HCT116 (cell line): ENCODE results near the gene TNRC6A.

ENCODE experiments used
- CEBPB ChIP-seq: IDR thresholded peaks from 2 replicates; pipeline ENCODE4 v1.6.1; 2012; ENCODE audit warnings: low read depth
- CTCF ChIP-seq, 3 experiments: fragments of 200-600 bp in 1 of 3; sonication (generic) in 1 of 3; IDR thresholded peaks in 2 of 3; conservative IDR thresholded peaks in 1 of 3; 2 replicates each; pipeline ENCODE4 v1.5.1; 2012 to 2017; ENCODE audit warnings: low read depth in 2 of 3, low read length in 2 of 3, antibody characterized with exemption in 1 of 3, borderline replicate concordance in 1 of 3, control low read depth in 1 of 3, mild to moderate bottlenecking in 1 of 3, mixed read lengths in 1 of 3, mixed run types in 1 of 3, moderate library complexity in 1 of 3; ENCODE audit not compliant: insufficient read depth in 1 of 3
- EZH2 ChIP-seq: fragments of 200-600 bp; sonication (generic); IDR thresholded peaks from 2 replicates; pipeline ENCODE4 v1.6.1; 2017; ENCODE audit warnings: antibody characterized with exemption, mixed run types
- EZH2phosphoT487 ChIP-seq: fragments of 200-600 bp; IDR thresholded peaks from 2 replicates; pipeline ENCODE4 v1.6.1; 2018; ENCODE audit warnings: antibody characterized with exemption, borderline replicate concordance
- MAX ChIP-seq: IDR thresholded peaks from 2 replicates; pipeline ENCODE4 v1.6.1; 2012
- POLR2A ChIP-seq: IDR thresholded peaks from 2 replicates; pipeline ENCODE4 v1.7.0; 2011; ENCODE audit warnings: borderline replicate concordance; ENCODE audit not compliant: insufficient read depth, insufficient read length; ENCODE audit errors: extremely low read depth
- REST ChIP-seq: IDR thresholded peaks from 2 replicates; pipeline ENCODE4 v1.6.1; 2012; ENCODE audit warnings: low read depth
- SIN3A ChIP-seq: IDR thresholded peaks from 2 replicates; pipeline ENCODE4 v1.6.1; 2012; ENCODE audit warnings: low read depth
- SP1 ChIP-seq: IDR thresholded peaks from 2 replicates; pipeline ENCODE4 v1.6.1; 2012; ENCODE audit warnings: low read depth
- SRF ChIP-seq: IDR thresholded peaks from 2 replicates; pipeline ENCODE4 v1.6.1; 2012; ENCODE audit warnings: low read depth
- TCF7L2 ChIP-seq: IDR thresholded peaks from 2 replicates; pipeline ENCODE4 v1.7.0; 2011; ENCODE audit warnings: borderline replicate concordance, inconsistent platforms; ENCODE audit not compliant: insufficient read depth, insufficient read length; ENCODE audit errors: extremely low read depth
- YY1 ChIP-seq: IDR thresholded peaks from 2 replicates; pipeline ENCODE4 v1.6.1; 2011; ENCODE audit warnings: low read length, low read depth, moderate library complexity, mild to moderate bottlenecking; ENCODE audit not compliant: insufficient replicate concordance; ENCODE audit errors: extremely low read depth
- ZFX ChIP-seq: fragments of 450-650 bp; IDR thresholded peaks from 2 replicates; pipeline ENCODE4 v1.6.1; 2017
- ZNF274 ChIP-seq: fragments of 200-500 bp; sonication (Bioruptor generic); IDR thresholded peaks from 2 replicates; pipeline ENCODE4 v1.6.1; 2014; ENCODE audit warnings: mild to moderate bottlenecking, low read depth, low read length, inconsistent platforms

GRCh38 chr16:24775455-24775854 lies 46.0 kb downstream of the TNRC6A start:
- TF ChIP-seq CTCF (IDR thresholded peaks at IDR 0.05 in 2 of 3, conservative IDR thresholded peaks at IDR 0.05 in 1 of 3; ENCODE audit: borderline replicate concordance in 1 of 3, insufficient read depth in 1 of 3, low read depth in 2 of 3, low read length in 2 of 3) (no peak), SP1 (no peak), CEBPB (no peak), SIN3A (no peak), TCF7L2 (no peak), SRF (no peak), MAX (no peak), EZH2 (no peak), REST (no peak), ZNF274 (no peak), EZH2phosphoT487 (no peak), POLR2A (no peak), ZFX (no peak), YY1 (no peak)
